ENCODE results near the gene GGT5.
A peak's percentile ranks its signal among the peaks of the same experiment; 100 is the strongest.

GRCh38 chr22:24181996-24182899 lies 62.6 kb downstream of the GGT5 start:
- TF ChIP-seq EP300 (IDR thresholded peaks at IDR 0.05): no peak
- TF ChIP-seq POLR2A (IDR thresholded peaks at IDR 0.05): no peak
- no peak for TF ChIP-seq POLR2AphosphoS5 (IDR thresholded peaks at IDR 0.05)
- TF ChIP-seq CTCF (IDR thresholded peaks at IDR 0.05): peak in 2 of 4 experiments; percentile 14 to 36
